ENCODE data around the gene APOL4. TPM values are rescaled to one million over a fixed set of nuclear protein-coding genes. Genes with fewer than 3 reads are reported as not detected.
"Not testable (repeated sequence)": the region's sequence is repeated elsewhere in the genome, so short reads cannot be mapped to it uniquely, and the experiment has no call there.

The APOL4 gene
- total RNA-seq, 2 experiments from 2014 or later: not detected

DNA sequence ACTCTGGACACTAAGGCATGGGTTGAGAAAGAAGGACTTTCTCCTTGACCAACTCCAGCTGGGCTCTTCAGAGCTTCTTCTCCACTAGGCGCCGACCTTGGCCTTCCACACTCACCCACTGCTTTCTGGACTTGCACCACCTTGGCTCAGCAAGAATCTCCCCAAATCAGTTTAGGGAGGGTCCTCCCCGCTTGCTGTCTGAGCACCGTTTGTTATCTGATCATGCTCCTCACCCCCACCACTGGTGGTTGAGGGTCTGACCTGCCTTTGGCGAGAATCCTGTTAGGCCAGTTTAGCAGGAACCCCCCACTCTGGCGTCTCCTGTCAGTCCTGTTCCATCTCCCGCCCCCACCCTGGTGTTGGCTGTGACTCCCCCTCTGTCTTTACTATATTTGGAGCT is 27.3 kb upstream of the APOL4 start:
- CTCF ChIA-PET (ENCODE audit: unreplicated experiment): no interaction called here
- POLR2A ChIA-PET: no interaction called here
- Histone ChIP-seq H3K79me2 (ENCODE audit: insufficient read depth, low read depth, low read length) (no peaks in the 10 kb centered on the region), H4K20me1 (ENCODE audit: insufficient read depth, low read length) (no peaks in the 10 kb centered on the region), H3K36me3 (ENCODE audit: insufficient read depth, low read length) (no peaks in the 10 kb centered on the region; the same call in none of the 2 replicates), H3K9me2 (ENCODE audit: insufficient read depth, low read length) (no peaks in the 10 kb centered on the region), H3K4me1 (ENCODE audit: insufficient read depth, low read length, poor library complexity, severe bottlenecking) (no peaks in the 10 kb centered on the region), H3K4me2 (ENCODE audit: low read length) (no peak overlapping the region), H3K4me3 (ENCODE audit: low read depth, low read length, poor library complexity, severe bottlenecking) (no peak overlapping the region), H3K27ac (ENCODE audit: low read depth, low read length, poor library complexity, severe bottlenecking) (no peak overlapping the region), H3K9me3 (ENCODE audit: low read length) (no peaks in the 10 kb centered on the region), H2AFZ (ENCODE audit: low read length) (no peak overlapping the region)
- DNase-seq (ENCODE audit: low spot score): no peak
- no TSS peak for BruUV-seq (replicated peaks)
- no peak for TF ChIP-seq EZH2phosphoT487 (IDR thresholded peaks at IDR 0.05; ENCODE audit: borderline replicate concordance, low read depth, low read length)
- no peak for TF ChIP-seq CTCF (conservative IDR thresholded peaks at IDR 0.05; ENCODE audit: low read length)
- intact Hi-C loops (cut with micrococcal nuclease; ENCODE audit: unreplicated experiment): no loop called here

- H3K79me2 ChIP-seq (ENCODE audit: insufficient read depth, low read depth, low read length); BruUV-seq (replicated peaks); H3K4me2 ChIP-seq (ENCODE audit: low read length); H3K4me1 ChIP-seq (ENCODE audit: insufficient read depth, low read length, poor library complexity, severe bottlenecking); H3K9me3 ChIP-seq (ENCODE audit: low read length); H3K4me3 ChIP-seq (ENCODE audit: low read depth, low read length, poor library complexity, severe bottlenecking); H3K27ac ChIP-seq (ENCODE audit: low read depth, low read length, poor library complexity, severe bottlenecking); DNase-seq (ENCODE audit: low spot score); CTCF ChIA-PET (ENCODE audit: unreplicated experiment); H4K20me1 ChIP-seq (ENCODE audit: insufficient read depth, low read length); H3K36me3 ChIP-seq (ENCODE audit: insufficient read depth, low read length); H2AFZ ChIP-seq (ENCODE audit: low read length); H3K9me2 ChIP-seq (ENCODE audit: insufficient read depth, low read length); intact Hi-C loops (cut with micrococcal nuclease; ENCODE audit: unreplicated experiment): not testable (repeated sequence)
- POLR2A ChIA-PET: interaction anchor here (1.0 kb wide), 1 partner anchor 10 kb away, joined by 3 read pairs; no protein-coding TSS in a partner anchor
Measured at GRCh38 chr22:36228369-36228768, 26.8 kb upstream of the APOL4 start.

GRCh38 chr22:36227806-36228205 is 26.2 kb upstream of the APOL4 start:
- TF ChIP-seq CTCF (conservative IDR thresholded peaks at IDR 0.05; ENCODE audit: low read length) (no peak), EZH2phosphoT487 (IDR thresholded peaks at IDR 0.05; ENCODE audit: borderline replicate concordance, low read depth, low read length) (no peak)
- Histone ChIP-seq H3K9me2 (ENCODE audit: insufficient read depth, low read length) (no peaks in the 10 kb centered on the region), H2AFZ (ENCODE audit: low read length) (no peak overlapping the region), H3K4me2 (ENCODE audit: low read length) (no peak overlapping the region), H3K36me3 (ENCODE audit: insufficient read depth, low read length) (no peaks in the 10 kb centered on the region; the same call in none of the 2 replicates), H3K79me2 (ENCODE audit: insufficient read depth, low read depth, low read length) (no peaks in the 10 kb centered on the region), H4K20me1 (ENCODE audit: insufficient read depth, low read length) (no peaks in the 10 kb centered on the region), H3K27ac (ENCODE audit: low read depth, low read length, poor library complexity, severe bottlenecking) (no peak overlapping the region), H3K4me1 (ENCODE audit: insufficient read depth, low read length, poor library complexity, severe bottlenecking) (no peaks in the 10 kb centered on the region), H3K9me3 (ENCODE audit: low read length) (no peaks in the 10 kb centered on the region), H3K4me3 (ENCODE audit: low read depth, low read length, poor library complexity, severe bottlenecking) (no peak overlapping the region)
- no peak for DNase-seq (ENCODE audit: low spot score)
- no TSS peak for BruUV-seq (replicated peaks)
- intact Hi-C loops (cut with micrococcal nuclease; ENCODE audit: unreplicated experiment): no loop called here
- ChIA-PET POLR2A (interaction anchor here (0.7 to 1.0 kb wide), 2 partner anchors 10 to 162 kb away, joined by 3 to 6 read pairs; no protein-coding TSS in a partner anchor), CTCF (ENCODE audit: unreplicated experiment) (no interaction called here)

Data from OCI-LY7 (cell line).